ENCODE measurements around the gene TULP1.
"Not testable (repeated sequence)": the region's sequence is repeated elsewhere in the genome, so short reads cannot be mapped to it uniquely, and the experiment has no call there.

The TULP1 gene

DNA sequence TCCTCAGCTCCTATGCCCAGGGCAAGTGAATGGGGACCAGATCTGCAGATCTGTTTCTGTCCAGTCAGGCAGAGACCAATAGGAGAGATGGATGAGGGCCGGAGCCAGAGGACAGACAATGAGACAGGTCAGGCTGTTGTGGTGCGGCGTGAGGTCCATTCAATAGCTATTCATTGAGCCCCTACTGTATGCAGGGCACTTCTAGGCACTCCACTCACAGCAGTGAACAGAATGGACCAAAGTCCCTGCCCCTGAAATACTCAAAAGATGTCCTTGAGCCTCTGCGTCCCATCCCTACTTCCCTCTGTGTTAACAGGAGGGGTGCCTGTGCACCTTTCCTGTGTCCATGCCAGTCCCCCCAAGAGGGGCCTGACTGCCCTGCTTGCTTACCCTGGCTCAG, 8.5 kb upstream of the TULP1 start:
- no peak for DNase-seq (ENCODE audit: low read depth)

DNA sequence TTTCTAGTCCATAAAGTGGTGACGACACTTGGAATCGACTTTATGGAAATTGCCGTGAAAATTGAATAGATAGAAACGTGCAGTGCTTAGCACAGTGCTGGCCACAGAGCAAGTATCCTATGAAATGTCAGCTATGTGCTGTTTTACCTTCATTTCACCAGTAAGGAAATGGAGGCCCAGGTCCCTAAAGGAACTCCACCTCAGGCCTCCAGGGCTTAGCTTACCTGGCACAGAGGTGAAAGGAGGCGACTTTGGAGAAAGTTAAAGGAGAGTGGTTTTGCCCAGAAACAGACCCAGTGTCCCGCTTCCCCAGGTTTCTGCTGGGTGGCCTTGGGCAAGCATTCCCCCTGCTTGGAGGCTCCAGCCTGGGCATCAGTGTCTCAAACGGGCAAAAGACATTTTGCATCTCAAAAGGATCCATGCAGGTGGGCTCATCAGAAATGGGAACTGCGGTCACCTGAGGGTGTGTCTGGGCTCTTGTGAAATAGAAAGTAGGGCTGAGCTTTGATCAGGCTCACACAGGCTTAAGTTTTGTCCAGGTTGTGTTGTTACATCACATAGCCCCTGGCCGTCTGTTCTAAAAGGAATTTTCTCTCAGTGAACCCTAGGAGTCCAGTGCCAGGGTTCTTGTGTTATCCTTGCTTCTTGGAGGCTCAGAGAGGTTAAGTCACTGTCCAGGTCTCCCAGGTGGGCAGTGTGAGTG, 6.8 kb upstream of the TULP1 start:
- no peak for DNase-seq (ENCODE audit: low read depth)

GRCh38 chr6:35518566-35519312, 6.0 kb upstream of the TULP1 start:
- DNase-seq (ENCODE audit: low read depth) = no peak

- DNase-seq (ENCODE audit: low read depth) = not testable (repeated sequence)
These were observed 5.3 kb upstream of the TULP1 start for GRCh38 chr6:35517978-35518377.

DNA sequence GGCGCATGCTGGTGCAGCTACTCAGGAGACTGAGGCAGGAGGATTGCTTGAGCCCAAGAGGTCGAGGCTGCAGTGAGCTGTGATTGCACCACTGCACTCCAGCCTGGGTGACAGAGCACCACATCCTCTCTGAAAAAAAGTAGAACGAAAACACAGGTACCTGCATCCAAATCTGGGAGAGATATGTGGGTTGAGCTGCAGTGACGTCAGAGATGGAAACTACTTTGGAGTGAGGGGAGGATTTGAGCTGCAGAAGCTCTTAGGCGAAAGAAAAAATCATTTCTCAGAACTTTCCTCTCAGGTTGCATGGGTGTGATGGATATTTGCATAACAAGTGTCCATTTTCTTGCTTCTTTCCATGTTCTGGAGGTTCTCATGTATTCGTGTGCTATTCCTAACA, 4.0 kb upstream of the TULP1 start:
- DNase-seq (ENCODE audit: low read depth) = no peak

DNA sequence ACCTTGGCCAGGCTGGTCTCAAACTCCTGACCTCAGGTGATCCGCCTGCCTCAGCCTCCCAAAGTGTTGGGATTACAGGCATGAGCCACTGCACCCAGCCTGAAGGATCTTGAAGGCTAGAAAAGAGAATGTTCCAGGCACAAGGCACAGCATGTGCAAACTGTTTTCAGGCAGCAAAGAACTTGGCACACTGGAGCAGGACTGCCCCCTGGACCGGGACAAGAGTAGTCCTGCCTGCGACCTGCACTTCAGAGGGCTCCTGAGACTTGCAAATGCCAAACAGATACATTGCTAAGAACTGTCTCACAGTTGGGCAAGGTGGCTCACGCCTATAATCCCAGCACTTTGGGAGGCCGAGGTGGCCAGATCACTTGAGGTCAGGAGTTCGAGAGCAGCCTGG, 3.2 kb upstream of the TULP1 start:
- not testable (repeated sequence) for DNase-seq (ENCODE audit: low read depth)

- no peak for DNase-seq (ENCODE audit: low read depth)
These were observed 1.9 kb upstream of the TULP1 start for GRCh38 chr6:35514587-35514986.

DNA sequence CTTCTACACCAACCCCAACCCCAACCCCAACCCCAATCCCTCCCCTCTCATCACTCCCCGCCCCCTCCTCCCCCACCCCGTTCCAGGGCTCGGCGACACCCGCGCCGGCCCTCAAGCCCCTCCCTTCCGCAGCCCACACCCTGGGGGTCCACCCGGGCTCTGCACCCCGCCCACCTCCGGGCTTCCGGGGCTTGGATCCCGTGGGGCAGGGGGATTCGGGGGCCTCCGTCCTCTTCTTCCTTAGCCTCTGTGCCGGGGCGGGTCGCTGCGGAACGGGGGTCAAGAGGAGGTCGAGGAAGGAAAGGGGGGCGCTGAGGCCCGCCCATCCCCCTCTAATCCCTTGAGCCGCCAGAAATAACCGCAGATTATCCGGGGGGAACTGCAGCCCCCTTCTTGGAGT, 690 bp downstream of the TULP1 start:
- DNase-seq (ENCODE audit: low read depth) = no peak

GRCh38 chr6:35511562-35511941, 1.1 kb downstream of the TULP1 start:
- no peak for DNase-seq (ENCODE audit: low read depth)

DNA sequence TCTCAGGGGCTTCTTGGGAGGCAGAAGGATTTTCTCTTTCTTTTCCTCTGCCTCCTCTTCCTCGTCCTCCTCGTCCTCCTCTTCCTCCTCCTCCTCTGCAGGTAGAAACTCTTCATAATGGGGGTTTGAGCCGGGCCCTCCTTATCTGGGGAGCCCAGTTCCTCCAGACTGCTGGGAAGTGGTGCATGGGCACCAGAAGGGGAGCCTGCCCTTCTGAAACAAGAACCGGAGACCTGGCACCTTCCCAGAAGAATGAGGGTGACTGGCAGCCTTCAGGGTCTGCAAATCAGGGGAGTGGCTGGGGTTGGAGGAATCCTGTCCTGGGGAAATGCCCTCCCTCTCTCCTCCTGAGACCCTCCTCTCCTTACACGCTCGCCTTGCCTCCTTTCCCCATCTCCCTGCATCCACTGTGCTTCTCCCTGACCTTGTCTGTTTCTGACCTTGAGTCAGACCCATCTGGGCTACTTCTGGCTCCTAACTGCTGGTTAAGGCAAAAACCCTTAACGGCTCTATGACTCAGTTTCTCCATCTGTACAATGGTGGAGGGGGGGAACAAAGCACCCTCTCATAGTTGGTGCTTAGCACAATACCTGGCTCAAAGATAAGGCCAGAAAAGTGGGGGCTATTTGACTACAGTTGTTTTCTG, 1.7 kb downstream of the TULP1 start:
- DNase-seq (ENCODE audit: low read depth) = no peak

DNA sequence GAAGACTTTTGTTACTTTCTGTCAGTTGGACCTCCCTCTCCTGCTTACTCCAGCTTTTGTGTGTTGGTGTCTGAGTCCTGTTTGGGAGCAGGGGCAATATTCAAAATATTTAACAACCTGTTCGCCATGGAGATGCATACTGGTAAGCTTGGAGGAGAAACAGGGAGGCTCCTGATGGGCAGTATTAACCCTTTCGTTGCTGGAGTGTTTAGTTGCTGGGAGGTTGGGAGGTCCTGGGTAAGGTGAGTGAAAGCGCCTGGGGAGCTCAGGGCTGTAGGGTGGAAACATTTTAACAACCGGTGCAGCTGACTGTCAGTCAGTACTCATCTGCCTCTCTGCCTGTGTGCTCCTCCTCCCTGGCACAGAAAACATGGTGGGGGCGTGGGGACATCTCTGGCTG, 4.2 kb downstream of the TULP1 start:
- DNase-seq (ENCODE audit: low read depth) = no peak

GRCh38 chr6:35508027-35508426, 4.7 kb downstream of the TULP1 start:
- no peak for DNase-seq (ENCODE audit: low read depth)

GRCh38 chr6:35507221-35507620, 5.5 kb downstream of the TULP1 start:
- DNase-seq (ENCODE audit: low read depth) = no peak

DNA sequence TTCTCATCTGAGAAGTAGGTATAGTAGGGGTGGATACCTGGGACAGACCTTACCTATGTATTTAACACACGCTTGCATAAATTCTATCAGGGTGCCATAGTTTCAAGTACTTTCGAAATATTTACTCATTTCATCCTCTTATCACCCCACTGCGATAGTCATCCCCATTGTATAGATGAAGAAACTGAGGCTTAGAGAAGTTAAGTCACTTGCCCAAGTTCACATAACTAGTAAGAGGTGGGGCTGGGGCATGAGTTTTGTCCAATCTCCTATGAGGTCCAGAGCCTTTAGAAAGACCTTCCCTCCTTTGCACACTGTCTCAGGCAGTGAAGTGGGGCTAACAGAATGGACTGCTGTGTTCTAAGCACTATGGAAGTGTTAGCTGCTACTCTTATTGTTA, 6.2 kb downstream of the TULP1 start:
- no peak for DNase-seq (ENCODE audit: low read depth)

DNA sequence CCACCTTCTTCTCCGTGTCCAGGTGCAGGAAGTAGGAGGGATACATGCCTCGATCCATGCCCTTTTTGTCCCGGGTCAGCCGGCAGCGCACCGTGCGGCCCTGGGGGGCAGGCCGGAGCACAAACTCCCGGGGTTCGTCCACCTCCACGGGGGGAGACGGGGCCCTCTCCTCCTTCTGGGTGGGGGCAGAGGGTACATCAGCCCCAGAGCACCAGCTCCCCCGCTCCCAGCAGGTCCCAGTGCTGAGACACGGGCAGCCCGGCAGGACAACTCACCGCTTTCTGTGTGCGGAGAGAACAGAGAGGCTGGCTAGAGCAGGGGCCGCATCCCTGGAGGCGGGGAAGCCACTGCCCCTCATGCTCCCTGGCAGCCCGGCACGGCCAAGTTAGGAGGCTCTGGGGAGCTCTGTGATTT, 6.7 kb downstream of the TULP1 start:
- no peak for DNase-seq (ENCODE audit: low read depth)

GRCh38 chr6:35503534-35503933, 9.2 kb downstream of the TULP1 start:
- no peak for DNase-seq (ENCODE audit: low read depth)

DNA sequence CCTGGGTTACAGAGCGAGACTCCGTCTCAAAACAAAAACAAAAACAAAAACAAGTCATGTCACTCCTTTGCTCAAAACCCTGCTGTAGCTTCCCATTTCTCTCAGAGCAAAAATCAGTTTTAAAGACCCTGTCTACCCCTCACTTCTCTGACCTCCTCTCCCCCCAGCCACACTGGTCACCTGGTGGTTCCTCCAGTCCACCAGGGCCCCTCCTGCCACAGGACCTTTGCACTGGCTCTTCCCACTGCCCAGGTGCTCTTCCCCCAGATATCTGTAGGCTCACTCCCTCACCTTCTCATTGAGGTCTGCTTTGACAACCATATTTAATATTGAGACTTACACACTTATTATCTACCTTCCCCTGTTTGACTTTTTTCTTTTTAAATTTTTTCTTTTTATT, 10.9 kb downstream of the TULP1 start:
- DNase-seq (ENCODE audit: low read depth) = no peak

DNA sequence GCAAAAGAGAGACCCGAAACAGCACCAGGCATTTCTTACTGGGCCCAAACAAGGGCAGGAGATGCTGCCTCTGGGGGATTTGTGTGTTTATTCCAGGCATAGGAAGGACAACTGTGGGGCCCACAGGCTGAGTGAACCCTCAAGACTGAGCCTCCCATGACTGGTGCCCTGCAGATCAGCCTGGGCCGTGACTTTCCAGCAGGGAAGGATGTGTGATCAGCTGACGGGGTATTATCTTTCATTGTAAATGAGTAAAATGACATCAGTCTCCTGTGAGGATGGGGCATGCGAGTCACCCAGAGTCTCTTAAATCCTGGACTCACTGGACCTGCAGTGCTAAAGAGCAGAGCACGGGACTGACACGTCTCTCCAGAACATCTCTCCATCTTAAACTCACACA, 11.9 kb downstream of the TULP1 start:
- no peak for DNase-seq (ENCODE audit: low read depth)

DNA sequence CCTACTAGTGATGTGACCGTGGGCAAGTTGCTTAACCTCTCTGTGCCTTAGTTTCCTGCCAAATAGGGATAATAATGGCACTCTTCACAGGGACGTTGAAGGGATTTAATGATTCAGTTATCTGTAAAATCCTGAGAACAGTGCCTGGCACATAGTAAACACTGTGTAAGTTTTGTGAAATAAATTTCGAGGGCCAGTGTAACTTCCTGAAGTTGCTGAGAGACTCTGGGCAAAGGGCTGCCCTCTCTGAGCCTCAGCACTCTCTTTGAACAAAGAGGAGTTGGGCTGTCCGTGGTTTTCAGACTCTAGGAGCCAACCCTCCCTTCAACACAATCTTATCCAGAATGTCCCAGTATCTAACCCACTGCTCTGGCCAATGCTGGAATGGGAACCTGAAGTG, 13.3 kb downstream of the TULP1 start:
- DNase-seq (ENCODE audit: low read depth) = no peak

DNA sequence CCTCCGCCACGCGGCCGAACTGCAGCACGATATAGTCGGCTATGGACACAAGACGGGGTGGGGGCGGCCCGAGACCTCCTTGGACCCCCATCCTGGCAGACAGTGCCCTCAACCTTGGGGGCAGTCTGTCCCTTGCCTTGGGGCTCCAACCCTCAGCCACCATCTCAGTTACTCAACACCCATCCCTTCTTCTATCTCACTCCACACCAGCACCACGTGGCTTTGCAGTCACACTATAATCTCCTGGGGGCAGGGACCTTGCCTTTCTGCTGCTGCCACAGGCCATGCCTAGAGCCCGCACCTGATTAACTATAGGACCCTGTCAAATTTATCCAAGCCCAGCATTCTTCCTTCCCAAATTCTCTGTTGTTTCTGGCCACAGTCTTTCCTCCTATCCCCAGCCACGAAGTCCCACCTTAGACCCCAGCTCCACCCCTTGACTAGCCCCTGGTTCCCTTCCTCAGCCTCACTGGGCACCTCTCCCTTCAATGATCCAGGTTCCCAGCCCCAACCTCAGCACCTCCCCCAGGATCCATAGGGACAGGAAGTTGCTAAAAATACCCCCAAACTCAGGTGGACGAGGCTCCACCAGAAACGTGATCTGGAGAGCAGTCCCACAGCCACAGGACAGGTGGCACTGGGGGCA, 14.2 kb downstream of the TULP1 start:
- DNase-seq (ENCODE audit: low read depth) = no peak

GRCh38 chr6:35497571-35498421, 14.9 kb downstream of the TULP1 start:
- DNase-seq (ENCODE audit: low read depth) = no peak
